CD4-positive, CD25-positive, alpha-beta regulatory T cell (primary cell): ENCODE results near the gene IRF4. TPM values are rescaled to one million over a fixed set of nuclear protein-coding genes. Genes with fewer than 3 reads are reported as not detected.

Source experiments
- ATAC-seq, 2 donors: fragments of 150-1000 bp; cut with Tn5 transposase; one replicate each; pipeline ENCODE4 v1.10.0; 2021; ENCODE audit warnings: low read depth in 2 of 2, moderate number of reproducible peaks in 2 of 2, moderate library complexity in 1 of 2
- DNase-seq, 3 donors: peaks; one replicate each; pipeline versions ENCODE4 v3.0.0 to v3.0.0-alpha.2; 2012 to 2022; ENCODE audit warnings: mixed read lengths in 1 of 3
- H3K27ac ChIP-seq: one replicate; pipeline ENCODE4 v1.7.0; 2013; ENCODE audit warnings: mild to moderate bottlenecking, low read length; ENCODE audit not compliant: insufficient read depth, poor library complexity, severe bottlenecking
- H3K27me3 ChIP-seq: one replicate; pipeline ENCODE4 v1.7.0; 2013; ENCODE audit warnings: low read length; ENCODE audit not compliant: control insufficient read depth, insufficient read depth
- H3K36me3 ChIP-seq: one replicate; pipeline ENCODE4 v1.7.0; 2013; ENCODE audit warnings: mild to moderate bottlenecking, low read length, moderate library complexity; ENCODE audit not compliant: control insufficient read depth, insufficient read depth
- H3K4me1 ChIP-seq: 2 replicates; pipeline ENCODE4 v1.7.0; 2013; ENCODE audit warnings: mild to moderate bottlenecking, low read length; ENCODE audit not compliant: insufficient read depth, control insufficient read depth, poor library complexity, severe bottlenecking
- H3K4me3 ChIP-seq: one replicate; pipeline ENCODE4 v1.7.0; 2013; ENCODE audit warnings: low read depth, mild to moderate bottlenecking, low read length, moderate library complexity
- H3K9me3 ChIP-seq, 2 experiments: 1 replicate in 1 of 2; 2 replicates in 1 of 2; pipeline ENCODE4 v1.7.0; 2013; ENCODE audit warnings: low read length in 2 of 2, mild to moderate bottlenecking in 1 of 2, moderate library complexity in 1 of 2; ENCODE audit not compliant: control insufficient read depth in 2 of 2
- H3K27ac Mint-ChIP-seq, 3 donors: one replicate each; pipeline ENCODE4 v1.8.0; 2020 to 2022; ENCODE audit warnings: mild to moderate bottlenecking in 3 of 3, mixed read lengths in 3 of 3, moderate library complexity in 2 of 3
- H3K27me3 Mint-ChIP-seq: one replicate; pipeline ENCODE4 v1.8.0; 2022; ENCODE audit warnings: mild to moderate bottlenecking, mixed read lengths
- H3K36me3 Mint-ChIP-seq: one replicate; pipeline ENCODE4 v1.8.0; 2020; ENCODE audit warnings: mixed read lengths
- H3K4me1 Mint-ChIP-seq, 4 donors: one replicate each; pipeline ENCODE4 v1.8.0; 2020 to 2022; ENCODE audit warnings: mixed read lengths in 4 of 4, mild to moderate bottlenecking in 1 of 4
- H3K4me3 Mint-ChIP-seq, 4 donors: one replicate each; pipeline ENCODE4 v1.8.0; 2020 to 2022; ENCODE audit warnings: mild to moderate bottlenecking in 4 of 4, mixed read lengths in 4 of 4, moderate library complexity in 3 of 4
- H3K9me3 Mint-ChIP-seq, 7 donors: one replicate each; pipeline ENCODE4 v1.8.0; 2020 to 2022; ENCODE audit warnings: mixed read lengths in 7 of 7, mild to moderate bottlenecking in 3 of 7, moderate library complexity in 2 of 7
- polyA plus RNA-seq, 4 donors: library from polyadenylated mRNA; unstranded; fragments of 300-500 nt; fragmentation: Illumina TruSeq; gene quantifications; one replicate each; pipeline ENCODE4 v1.2.3, GENCODE V29; 2021
- total RNA-seq: library from RNA; stranded (reverse); gene quantifications from one replicate; pipeline ENCODE4 v1.2.3, GENCODE V29; 2022

IRF4 gene
- total and polyA plus RNA-seq, 5 donors from 2014 or later: 9.0 to 71.3 (median 12.2) TPM

GRCh38 chr6:360349-360748, 31.2 kb upstream of the IRF4 start:
- no peaks in the 10 kb centered on the region for H3K36me3 Mint-ChIP-seq
- ATAC-seq (no peak), DNase-seq (no peak)
- Histone ChIP-seq H3K36me3 (no peaks in the 10 kb centered on the region), H3K27me3 (no peaks in the 10 kb centered on the region), H3K27ac (no peak overlapping the region), H3K9me3 (peaks cover 0 to 3% of the 10 kb centered on the region in 2 experiments), H3K4me1 (peaks cover 6% of the 10 kb centered on the region), H3K4me3 (no peak overlapping the region)
- peaks cover 9 to 28% (median 11%) of the 10 kb centered on the region in 4 donors for H3K4me1 Mint-ChIP-seq
- peaks cover 8% of the 10 kb centered on the region for H3K27me3 Mint-ChIP-seq
- H3K9me3 Mint-ChIP-seq: peaks cover 0 to 16% (median 1%) of the 10 kb centered on the region in 7 donors
- H3K4me3 Mint-ChIP-seq: no peak overlapping the region
- H3K27ac Mint-ChIP-seq: peak overlapping the region in 1 of 3 donors; percentile 31

GRCh38 chr6:360764-361373, 30.7 kb upstream of the IRF4 start:
- Mint-ChIP-seq H3K36me3 (no peaks in the 10 kb centered on the region), H3K27ac (peak overlapping the region in 1 of 3 donors; percentile 31), H3K9me3 (peaks cover 0 to 16% (median 2%) of the 10 kb centered on the region in 7 donors), H3K27me3 (peaks cover 8% of the 10 kb centered on the region), H3K4me3 (no peak overlapping the region), H3K4me1 (peaks cover 7 to 27% (median 9%) of the 10 kb centered on the region in 4 donors)
- DNase-seq (no peak), ATAC-seq (no peak)
- no peak overlapping the region for H3K4me3 ChIP-seq
- H3K36me3 ChIP-seq: no peaks in the 10 kb centered on the region
- H3K4me1 ChIP-seq: peaks cover 6% of the 10 kb centered on the region
- peaks cover 0 to 3% of the 10 kb centered on the region in 2 experiments for H3K9me3 ChIP-seq
- no peak overlapping the region for H3K27ac ChIP-seq
- no peaks in the 10 kb centered on the region for H3K27me3 ChIP-seq

GRCh38 chr6:361411-362132, 30.0 kb upstream of the IRF4 start:
- no peak overlapping the region for H3K4me3 Mint-ChIP-seq
- H3K27ac Mint-ChIP-seq: peak overlapping the region in 1 of 3 donors; percentile 0
- Histone ChIP-seq H3K4me3 (no peak overlapping the region), H3K27me3 (no peaks in the 10 kb centered on the region), H3K36me3 (no peaks in the 10 kb centered on the region), H3K27ac (no peak overlapping the region), H3K4me1 (peaks cover 5% of the 10 kb centered on the region), H3K9me3 (peaks cover 0 to 3% of the 10 kb centered on the region in 2 experiments)
- ATAC-seq (no peak), DNase-seq (no peak)
- peaks cover 5 to 21% (median 8%) of the 10 kb centered on the region in 4 donors for H3K4me1 Mint-ChIP-seq
- H3K9me3 Mint-ChIP-seq: peaks cover 0 to 18% (median 2%) of the 10 kb centered on the region in 7 donors
- peaks cover 9% of the 10 kb centered on the region for H3K27me3 Mint-ChIP-seq
- H3K36me3 Mint-ChIP-seq: no peaks in the 10 kb centered on the region

- ATAC-seq: no peak
- Histone ChIP-seq H3K9me3 (peaks cover 0 to 3% of the 10 kb centered on the region in 2 experiments), H3K36me3 (no peaks in the 10 kb centered on the region), H3K27me3 (no peaks in the 10 kb centered on the region), H3K4me3 (no peak overlapping the region), H3K27ac (no peak overlapping the region), H3K4me1 (no peaks in the 10 kb centered on the region)
- Mint-ChIP-seq H3K9me3 (peaks cover 0 to 18% (median 6%) of the 10 kb centered on the region in 7 donors), H3K27me3 (peaks cover 15% of the 10 kb centered on the region), H3K4me1 (peaks cover 2 to 13% (median 5%) of the 10 kb centered on the region in 4 donors), H3K27ac (no peak overlapping the region), H3K4me3 (no peak overlapping the region), H3K36me3 (no peaks in the 10 kb centered on the region)
- DNase-seq: no peak
These were observed 29.2 kb upstream of the IRF4 start for GRCh38 chr6:362231-362923.

GRCh38 chr6:362924-363249, 28.7 kb upstream of the IRF4 start:
- no peak overlapping the region for H3K27ac Mint-ChIP-seq
- H3K4me3 ChIP-seq: no peak overlapping the region
- H3K27me3 Mint-ChIP-seq: peaks cover 15% of the 10 kb centered on the region
- no peak overlapping the region for H3K27ac ChIP-seq
- H3K36me3 Mint-ChIP-seq: no peaks in the 10 kb centered on the region
- H3K4me3 Mint-ChIP-seq: no peak overlapping the region
- no peaks in the 10 kb centered on the region for H3K36me3 ChIP-seq
- DNase-seq (no peak), ATAC-seq (no peak)
- H3K4me1 ChIP-seq: no peaks in the 10 kb centered on the region
- no peaks in the 10 kb centered on the region for H3K27me3 ChIP-seq
- H3K4me1 Mint-ChIP-seq: peaks cover 0 to 8% (median 5%) of the 10 kb centered on the region in 4 donors
- H3K9me3 ChIP-seq: peaks cover 0 to 3% of the 10 kb centered on the region in 2 experiments
- peaks cover 0 to 18% (median 6%) of the 10 kb centered on the region in 7 donors for H3K9me3 Mint-ChIP-seq

- peaks cover 0 to 3% of the 10 kb centered on the region in 2 experiments for H3K9me3 ChIP-seq
- H3K4me3 ChIP-seq: no peak overlapping the region
- no peak overlapping the region for H3K27ac Mint-ChIP-seq
- H3K27me3 Mint-ChIP-seq: peaks cover 15% of the 10 kb centered on the region
- H3K4me1 Mint-ChIP-seq: peaks cover 0 to 5% (median 4%) of the 10 kb centered on the region in 4 donors
- no peaks in the 10 kb centered on the region for H3K4me1 ChIP-seq
- H3K27ac ChIP-seq: no peak overlapping the region
- peaks cover 0 to 18% (median 6%) of the 10 kb centered on the region in 7 donors for H3K9me3 Mint-ChIP-seq
- ATAC-seq: no peak
- no peak for DNase-seq
- no peak overlapping the region for H3K4me3 Mint-ChIP-seq
- H3K36me3 ChIP-seq: no peaks in the 10 kb centered on the region
- H3K27me3 ChIP-seq: no peaks in the 10 kb centered on the region
- H3K36me3 Mint-ChIP-seq: no peaks in the 10 kb centered on the region
These were observed 28.3 kb upstream of the IRF4 start for GRCh38 chr6:363291-363690.

GRCh38 chr6:363909-364308, 27.6 kb upstream of the IRF4 start:
- no peak overlapping the region for H3K4me3 ChIP-seq
- no peaks in the 10 kb centered on the region for H3K27me3 ChIP-seq
- H3K4me1 Mint-ChIP-seq: peaks cover 0 to 5% (median 3%) of the 10 kb centered on the region in 4 donors
- H3K27me3 Mint-ChIP-seq: peaks cover 15% of the 10 kb centered on the region
- no peak for DNase-seq
- no peak overlapping the region for H3K27ac ChIP-seq
- H3K4me3 Mint-ChIP-seq: no peak overlapping the region
- no peak for ATAC-seq
- peaks cover 0 to 18% (median 6%) of the 10 kb centered on the region in 7 donors for H3K9me3 Mint-ChIP-seq
- H3K9me3 ChIP-seq: peaks cover 0 to 3% of the 10 kb centered on the region in 2 experiments
- H3K36me3 Mint-ChIP-seq: no peaks in the 10 kb centered on the region
- no peaks in the 10 kb centered on the region for H3K36me3 ChIP-seq
- peak overlapping the region in 1 of 3 donors; percentile 27 for H3K27ac Mint-ChIP-seq
- no peaks in the 10 kb centered on the region for H3K4me1 ChIP-seq
